Cardiac muscle cell (in vitro differentiated cells and primary cell): ENCODE results near the gene CD86. TPM values are rescaled to one million over a fixed set of nuclear protein-coding genes. Genes with fewer than 3 reads are reported as not detected.

Experiments
- DNase-seq, 2 donors: peaks; one replicate each; pipeline versions ENCODE4 v3.0.0 to v3.0.0-alpha.2; 2010 to 2017; ENCODE audit warnings: low read depth in 1 of 2, low spot score in 1 of 2
- H3K27ac ChIP-seq: fragments of 200-600 bp; sonication (generic); 2 replicates; pipeline ENCODE4 v1.5.1; 2016
- H3K27me3 ChIP-seq: fragments of 200-600 bp; sonication (generic); 2 replicates; pipeline ENCODE4 v1.6.0; 2016; ENCODE audit warnings: control low read depth
- H3K36me3 ChIP-seq: fragments of 200-600 bp; sonication (generic); 2 replicates; pipeline ENCODE4 v1.5.1; 2016; ENCODE audit warnings: control low read depth
- H3K4me1 ChIP-seq: fragments of 200-600 bp; sonication (generic); 2 replicates; pipeline ENCODE4 v1.8.1; 2017; ENCODE audit warnings: low read depth, mild to moderate bottlenecking, mixed run types
- H3K4me3 ChIP-seq: fragments of 200-600 bp; sonication (generic); 2 replicates; pipeline ENCODE4 v1.5.1; 2016; ENCODE audit warnings: mild to moderate bottlenecking
- H3K9me3 ChIP-seq: fragments of 200-600 bp; sonication (generic); 2 replicates; pipeline ENCODE4 v1.5.1; 2017; ENCODE audit warnings: low read depth, mild to moderate bottlenecking, control low read depth
- CTCF ChIP-seq: IDR thresholded peaks from 2 replicates; pipeline ENCODE4 v1.5.1; 2012; ENCODE audit warnings: low read depth, mild to moderate bottlenecking, low read length
- polyA plus RNA-seq: library from polyadenylated mRNA; unstranded; fragments of >200 nt; fragmentation: Nextera tagmentation; extraction: Ambion mirVana; gene quantifications from 2 replicates; pipeline ENCODE4 v1.2.1, GENCODE V29; 2016
- total RNA-seq: library from RNA; depleted of rRNA; stranded (reverse); fragments of >200 nt; gene quantifications from 2 replicates; pipeline ENCODE4 v1.2.3, GENCODE V29; 2016

Gene CD86
- total and polyA plus RNA-seq, 2 experiments from 2014 or later = not detected

DNA sequence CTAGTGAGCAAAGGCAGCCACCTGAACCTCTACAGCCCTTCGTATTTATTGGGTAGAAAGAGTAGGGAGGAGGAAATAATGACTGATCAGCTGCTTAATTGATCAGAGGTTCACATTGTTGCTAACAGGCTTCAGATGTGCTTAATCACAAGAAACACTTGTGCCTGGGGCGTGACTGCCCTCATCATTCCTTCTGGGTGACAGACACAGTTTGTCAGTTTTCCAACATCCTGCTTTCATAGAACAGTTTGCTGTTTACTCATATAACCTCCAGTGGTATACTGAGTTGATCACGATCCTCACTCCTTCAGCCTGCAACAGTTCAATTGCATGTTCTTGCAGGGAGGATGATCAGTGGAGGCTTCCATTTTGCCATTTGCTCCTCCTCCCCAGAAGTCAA lies 114.7 kb downstream of the CD86 start:
- no peak for DNase-seq
- no peaks in the 10 kb centered on the region for H3K36me3 ChIP-seq
- no peaks in the 10 kb centered on the region for H3K4me1 ChIP-seq

More for the DNA sequence above, 114.7 kb downstream of the CD86 start:
- Histone ChIP-seq H3K9me3 (no peaks in the 10 kb centered on the region), H3K4me3 (no peak overlapping the region), H3K27ac (no peak overlapping the region), H3K27me3 (no peaks in the 10 kb centered on the region)
- TF ChIP-seq CTCF = no peak

Other genes with a start within 250 kb of the CD86 start
- gene IQCB1, start 220.3 kb upstream of the CD86 start, total RNA-seq = 19.1 and 20.3 TPM in 2 replicates
- 19.8 and 26.6 TPM in 2 replicates for gene IQCB1, start 220.3 kb upstream of the CD86 start, polyA plus RNA-seq
- 0.67 and 1.7 TPM in 2 replicates for gene EAF2, start 220.2 kb upstream of the CD86 start, total RNA-seq
- gene EAF2, start 220.2 kb upstream of the CD86 start, polyA plus RNA-seq = 2.8 and 3.7 TPM in 2 replicates
- gene SLC15A2, start 161.0 kb upstream of the CD86 start, total RNA-seq = 0.28 and 2.7 TPM in 2 replicates
- gene SLC15A2, start 161.0 kb upstream of the CD86 start, polyA plus RNA-seq = 0.02 TPM in 1 of 2 replicates, not detected in the other
- 0.30 TPM in 1 of 2 replicates, not detected in the other for gene ILDR1, start 33.1 kb upstream of the CD86 start, total RNA-seq
- gene ILDR1, start 33.1 kb upstream of the CD86 start, polyA plus RNA-seq = not detected in 2 replicates
- gene CASR, start 128.3 kb downstream of the CD86 start, total RNA-seq = 0.04 and 0.06 TPM in 2 replicates
- gene CASR, start 128.3 kb downstream of the CD86 start, polyA plus RNA-seq = not detected in 2 replicates